ENCODE data around the gene SHANK1.

GRCh38 chr19:50725218-50725910 lies 5.8 kb upstream of the SHANK1 start:
- TF ChIP-seq CTCF (IDR thresholded peaks at IDR 0.05; ENCODE audit: low read length) (no peak), EZH2 (IDR thresholded peaks at IDR 0.05; ENCODE audit: borderline replicate concordance, low read length) (no peak)

Measured in OCI-LY1 (cell line).